ENCODE data around the gene SYT13.

The SYT13 gene

GRCh38 chr11:45331839-45332238, 45.7 kb upstream of the SYT13 start:
- H3K4me2 ChIP-seq (ENCODE audit: low read length), result no peak overlapping the region
- H3K9ac ChIP-seq (ENCODE audit: low read length), result no peak overlapping the region
- TF ChIP-seq EZH2 (IDR thresholded peaks at IDR 0.05; ENCODE audit: borderline replicate concordance, low read length) (no peak), CTCF (IDR thresholded peaks at IDR 0.05; ENCODE audit: low read length) (no peak)
- no peaks in the 10 kb centered on the region for H3K9me2 ChIP-seq (ENCODE audit: low read depth, low read length)
- H3K4me3 ChIP-seq (ENCODE audit: low read depth, low read length, poor library complexity, severe bottlenecking), result no peak overlapping the region
- no peaks in the 10 kb centered on the region for H4K20me1 ChIP-seq (ENCODE audit: insufficient read depth, low read length)
- H3K79me2 ChIP-seq (ENCODE audit: insufficient read depth, low read length), result no peaks in the 10 kb centered on the region
- no peaks in the 10 kb centered on the region for H3K27me3 ChIP-seq (ENCODE audit: insufficient read depth, low read length)
- H3K27ac ChIP-seq (ENCODE audit: low read depth, low read length, poor library complexity, severe bottlenecking), result no peak overlapping the region
- H3K36me3 ChIP-seq (ENCODE audit: insufficient read depth, low read length), result no peaks in the 10 kb centered on the region
- no peak overlapping the region for H2AFZ ChIP-seq (ENCODE audit: low read length)
- peaks cover 35% of the 10 kb centered on the region for H3K4me1 ChIP-seq (ENCODE audit: insufficient read depth, low read length, severe bottlenecking)
- no peaks in the 10 kb centered on the region for H3K9me3 ChIP-seq (ENCODE audit: low read length)
- no peaks in the 10 kb centered on the region for H3F3A ChIP-seq (ENCODE audit: insufficient read depth, low read length)

- Histone ChIP-seq H3K27ac (ENCODE audit: low read depth, low read length, poor library complexity, severe bottlenecking) (no peak overlapping the region), H3F3A (ENCODE audit: insufficient read depth, low read length) (no peaks in the 10 kb centered on the region), H3K9ac (ENCODE audit: low read length) (no peak overlapping the region), H3K36me3 (ENCODE audit: insufficient read depth, low read length) (no peaks in the 10 kb centered on the region), H3K9me2 (ENCODE audit: low read depth, low read length) (no peaks in the 10 kb centered on the region), H3K4me2 (ENCODE audit: low read length) (no peak overlapping the region), H2AFZ (ENCODE audit: low read length) (no peak overlapping the region), H3K79me2 (ENCODE audit: insufficient read depth, low read length) (no peaks in the 10 kb centered on the region), H3K4me1 (ENCODE audit: insufficient read depth, low read length, severe bottlenecking) (peaks cover 13% of the 10 kb centered on the region), H3K9me3 (ENCODE audit: low read length) (no peaks in the 10 kb centered on the region), H4K20me1 (ENCODE audit: insufficient read depth, low read length) (no peaks in the 10 kb centered on the region), H3K27me3 (ENCODE audit: insufficient read depth, low read length) (no peaks in the 10 kb centered on the region), H3K4me3 (ENCODE audit: low read depth, low read length, poor library complexity, severe bottlenecking) (no peak overlapping the region)
- no peak for TF ChIP-seq EZH2 (IDR thresholded peaks at IDR 0.05; ENCODE audit: borderline replicate concordance, low read length)
- no peak for TF ChIP-seq CTCF (IDR thresholded peaks at IDR 0.05; ENCODE audit: low read length)
These were observed 42.6 kb upstream of the SYT13 start for GRCh38 chr11:45328726-45329125.

GRCh38 chr11:45324459-45324858, 38.3 kb upstream of the SYT13 start:
- no peaks in the 10 kb centered on the region for H4K20me1 ChIP-seq (ENCODE audit: insufficient read depth, low read length)
- no peaks in the 10 kb centered on the region for H3K36me3 ChIP-seq (ENCODE audit: insufficient read depth, low read length)
- H2AFZ ChIP-seq (ENCODE audit: low read length), result no peak overlapping the region
- TF ChIP-seq EZH2 (IDR thresholded peaks at IDR 0.05; ENCODE audit: borderline replicate concordance, low read length) (no peak), CTCF (IDR thresholded peaks at IDR 0.05; ENCODE audit: low read length) (no peak)
- no peak overlapping the region for H3K9ac ChIP-seq (ENCODE audit: low read length)
- no peaks in the 10 kb centered on the region for H3K9me3 ChIP-seq (ENCODE audit: low read length)
- no peak overlapping the region for H3K4me2 ChIP-seq (ENCODE audit: low read length)
- no peaks in the 10 kb centered on the region for H3K79me2 ChIP-seq (ENCODE audit: insufficient read depth, low read length)
- no peaks in the 10 kb centered on the region for H3K4me1 ChIP-seq (ENCODE audit: insufficient read depth, low read length, severe bottlenecking)
- no peaks in the 10 kb centered on the region for H3K9me2 ChIP-seq (ENCODE audit: low read depth, low read length)
- no peak overlapping the region for H3K27ac ChIP-seq (ENCODE audit: low read depth, low read length, poor library complexity, severe bottlenecking)
- no peaks in the 10 kb centered on the region for H3F3A ChIP-seq (ENCODE audit: insufficient read depth, low read length)
- no peak overlapping the region for H3K4me3 ChIP-seq (ENCODE audit: low read depth, low read length, poor library complexity, severe bottlenecking)
- H3K27me3 ChIP-seq (ENCODE audit: insufficient read depth, low read length), result no peaks in the 10 kb centered on the region

Measured in OCI-LY1 (cell line).